ENCODE data around the gene GOLGA3. TPM values are rescaled to one million over a fixed set of nuclear protein-coding genes. Genes with fewer than 3 reads are reported as not detected.

The GOLGA3 gene
- total and polyA plus RNA-seq, 12 donors, result 11.7 to 83.5 (median 48.0) TPM

DNA sequence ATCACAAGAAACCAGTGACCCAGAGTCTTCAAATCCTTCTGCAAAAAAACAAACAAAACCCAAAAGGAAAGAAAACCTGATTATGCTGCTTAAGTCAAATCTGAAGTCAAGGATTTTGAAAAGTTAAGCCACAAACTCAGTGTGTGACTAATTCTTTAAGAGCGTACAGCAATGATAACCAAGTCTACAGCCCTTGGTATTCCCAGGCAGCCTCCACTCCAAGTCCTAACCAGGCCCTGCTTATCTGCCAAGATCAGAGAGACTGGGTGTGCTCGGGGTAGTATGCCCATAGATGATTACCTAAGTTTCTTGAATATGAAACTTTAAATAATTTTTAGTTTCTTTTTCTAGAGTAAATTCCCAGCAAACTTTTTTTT, 104.9 kb downstream of the GOLGA3 start:
- TF ChIP-seq POLR2A (IDR thresholded peaks at IDR 0.05), result no peak
- H3K27ac ChIP-seq, result peak overlapping the region in 3 of 5 donors; percentile 28 to 67 (median 30)
- DNase-seq, result no peak
- H3K36me3 ChIP-seq (replicated peaks in 1 of 2), result peaks cover 0 to 89% of the 10 kb centered on the region in 2 donors
- no peak overlapping the region for H3K4me3 ChIP-seq
- no peaks in the 10 kb centered on the region for H3K9me3 ChIP-seq (replicated peaks in 1 of 3)
- intact Hi-C loops (cut with DNase I), result no loop called here
- H3K27me3 ChIP-seq, result no peaks in the 10 kb centered on the region
- peaks cover 0 to 8% of the 10 kb centered on the region in 2 donors for H3K4me1 ChIP-seq (replicated peaks in 1 of 2)
- 31 to 75% (median 50%) methylated on average over 2 of the region's 2 CpGs for WGBS, 4 donors

- peaks cover 0 to 8% of the 10 kb centered on the region in 2 donors for H3K4me1 ChIP-seq (replicated peaks in 1 of 2)
- H3K36me3 ChIP-seq (replicated peaks in 1 of 2), result peaks cover 0 to 86% of the 10 kb centered on the region in 2 donors
- DNase-seq, result peak in 4 of 7 donors; percentile 62 to 74 (median 66)
- 74 to 86% (median 81%) methylated on average over 12 to 30 of the region's 30 CpGs for WGBS, 4 donors
- H3K9me3 ChIP-seq (replicated peaks in 1 of 3), result no peaks in the 10 kb centered on the region
- no peak for TF ChIP-seq POLR2A (IDR thresholded peaks at IDR 0.05)
- TF ChIP-seq, protein P1, sequence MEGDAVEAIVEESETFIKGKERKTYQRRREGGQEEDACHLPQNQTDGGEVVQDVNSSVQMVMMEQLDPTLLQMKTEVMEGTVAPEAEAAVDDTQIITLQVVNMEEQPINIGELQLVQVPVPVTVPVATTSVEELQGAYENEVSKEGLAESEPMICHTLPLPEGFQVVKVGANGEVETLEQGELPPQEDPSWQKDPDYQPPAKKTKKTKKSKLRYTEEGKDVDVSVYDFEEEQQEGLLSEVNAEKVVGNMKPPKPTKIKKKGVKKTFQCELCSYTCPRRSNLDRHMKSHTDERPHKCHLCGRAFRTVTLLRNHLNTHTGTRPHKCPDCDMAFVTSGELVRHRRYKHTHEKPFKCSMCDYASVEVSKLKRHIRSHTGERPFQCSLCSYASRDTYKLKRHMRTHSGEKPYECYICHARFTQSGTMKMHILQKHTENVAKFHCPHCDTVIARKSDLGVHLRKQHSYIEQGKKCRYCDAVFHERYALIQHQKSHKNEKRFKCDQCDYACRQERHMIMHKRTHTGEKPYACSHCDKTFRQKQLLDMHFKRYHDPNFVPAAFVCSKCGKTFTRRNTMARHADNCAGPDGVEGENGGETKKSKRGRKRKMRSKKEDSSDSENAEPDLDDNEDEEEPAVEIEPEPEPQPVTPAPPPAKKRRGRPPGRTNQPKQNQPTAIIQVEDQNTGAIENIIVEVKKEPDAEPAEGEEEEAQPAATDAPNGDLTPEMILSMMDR (IDR thresholded peaks at IDR 0.05), result no peak
- H3K27ac ChIP-seq, result peak overlapping the region in 3 of 5 donors; percentile 28 to 67 (median 30)
- no peaks in the 10 kb centered on the region for H3K27me3 ChIP-seq
- no peak overlapping the region for H3K4me3 ChIP-seq
- intact Hi-C loops (cut with DNase I), result no loop called here
These were observed 105.5 kb downstream of the GOLGA3 start for GRCh38 chr12:132723015-132723763.

GRCh38 chr12:132720606-132721345, 107.9 kb downstream of the GOLGA3 start:
- H3K4me3 ChIP-seq, result no peak overlapping the region
- no peak overlapping the region for H3K27ac ChIP-seq
- H3K27me3 ChIP-seq, result no peaks in the 10 kb centered on the region
- TF ChIP-seq, protein P1 (IDR thresholded peaks at IDR 0.05), result no peak
- no peak for TF ChIP-seq POLR2A (IDR thresholded peaks at IDR 0.05)
- no peak for DNase-seq
- peaks cover 0 to 73% of the 10 kb centered on the region in 2 donors for H3K36me3 ChIP-seq (replicated peaks in 1 of 2)
- 92 to 96% (median 95%) methylated on average over 24 to 25 of the region's 25 CpGs for WGBS, 4 donors
- intact Hi-C loops (cut with DNase I), result no loop called here
- no peaks in the 10 kb centered on the region for H3K9me3 ChIP-seq (replicated peaks in 1 of 3)
- peaks cover 0 to 8% of the 10 kb centered on the region in 2 donors for H3K4me1 ChIP-seq (replicated peaks in 1 of 2)

DNA sequence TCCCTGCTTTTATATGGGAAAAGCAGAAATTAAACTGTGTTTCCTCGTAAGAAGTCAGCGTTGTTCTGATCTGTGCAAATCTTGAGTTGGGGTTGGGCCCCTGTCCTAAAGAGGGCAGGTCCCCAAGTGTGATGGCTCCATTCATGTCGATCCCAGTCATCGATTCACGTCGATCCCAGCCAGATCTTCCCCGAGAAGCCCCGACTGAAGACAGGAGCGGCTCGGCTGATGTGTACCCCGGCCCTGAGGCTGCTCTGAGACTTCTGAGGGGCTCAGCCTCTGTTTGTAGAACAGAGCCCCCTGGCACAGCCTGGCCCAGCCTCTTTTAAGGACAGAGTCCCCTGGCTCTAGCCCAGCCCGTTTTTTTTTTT, 108.7 kb downstream of the GOLGA3 start:
- Histone ChIP-seq H3K4me1 (replicated peaks in 1 of 2) (peaks cover 0 to 8% of the 10 kb centered on the region in 2 donors), H3K27ac (no peak overlapping the region), H3K9me3 (replicated peaks in 1 of 3) (no peaks in the 10 kb centered on the region), H3K4me3 (no peak overlapping the region), H3K27me3 (no peaks in the 10 kb centered on the region), H3K36me3 (replicated peaks in 1 of 2) (peaks cover 0 to 69% of the 10 kb centered on the region in 2 donors)
- 92 to 98% (median 94%) methylated on average over 12 of the region's 12 CpGs for WGBS, 4 donors
- no peak for DNase-seq
- no peak for TF ChIP-seq POLR2A (IDR thresholded peaks at IDR 0.05)
- TF ChIP-seq, protein P1 (IDR thresholded peaks at IDR 0.05), result no peak
- intact Hi-C loops (cut with DNase I), result no loop called here
